Medulla oblongata (tissue), 1 donor: ENCODE measurements around the gene B3GALNT2.
A peak's percentile ranks its signal among the peaks of the same experiment; 100 is the strongest.
"Not testable (repeated sequence)": the region's sequence is repeated elsewhere in the genome, so short reads cannot be mapped to it uniquely, and the experiment has no call there.

Experiments used
- DNase-seq: peaks from one replicate; pipeline ENCODE4 v3.0.0-alpha.2; 2015; ENCODE audit errors: extremely low spot score

The B3GALNT2 gene

GRCh38 chr1:235504122-235504493 lies at the start of gene B3GALNT2:
B3GALNT2 (minus strand) TSS chr1:235504452; CDS start chr1:235504252, 200 bp downstream.
- DNase-seq, result no peak

GRCh38 chr1:235553112-235553551 lies 48.9 kb upstream of the B3GALNT2 start:
- no peak for DNase-seq

- no peak for DNase-seq
These were observed 48.0 kb upstream of the B3GALNT2 start for GRCh38 chr1:235552146-235552716.

GRCh38 chr1:235549351-235550139 lies 45.3 kb upstream of the B3GALNT2 start:
- no peak for DNase-seq

- not testable (repeated sequence) for DNase-seq
These were observed 42.3 kb upstream of the B3GALNT2 start for GRCh38 chr1:235546369-235547155.

- no peak for DNase-seq
These were observed 41.2 kb upstream of the B3GALNT2 start for GRCh38 chr1:235545292-235545930.

- not testable (repeated sequence) for DNase-seq
These were observed 38.6 kb upstream of the B3GALNT2 start for GRCh38 chr1:235542845-235543244.

GRCh38 chr1:235533476-235534168 lies 29.4 kb upstream of the B3GALNT2 start:
- DNase-seq, result no peak

GRCh38 chr1:235532360-235532759 lies 28.1 kb upstream of the B3GALNT2 start:
- DNase-seq, result no peak

- DNase-seq, result no peak
These were observed 23.1 kb upstream of the B3GALNT2 start for GRCh38 chr1:235527196-235527814.

- no peak for DNase-seq
These were observed 21.1 kb upstream of the B3GALNT2 start for GRCh38 chr1:235525314-235525713.

GRCh38 chr1:235516862-235517446 lies 12.7 kb upstream of the B3GALNT2 start:
- no peak for DNase-seq

GRCh38 chr1:235515844-235516512 lies 11.7 kb upstream of the B3GALNT2 start:
- no peak for DNase-seq

- DNase-seq, result peak; percentile 89
These were observed 9.5 kb upstream of the B3GALNT2 start for GRCh38 chr1:235513495-235514366.

- no peak for DNase-seq
These were observed 7.4 kb upstream of the B3GALNT2 start for GRCh38 chr1:235511470-235512240.

GRCh38 chr1:235510823-235511222 lies 6.6 kb upstream of the B3GALNT2 start:
- DNase-seq, result no peak

GRCh38 chr1:235507623-235508022 lies 3.4 kb upstream of the B3GALNT2 start:
- no peak for DNase-seq
